Non-pigmented ciliary epithelial cell (primary cell): ENCODE measurements around the gene RABL6.
"Not testable (repeated sequence)": the region's sequence is repeated elsewhere in the genome, so short reads cannot be mapped to it uniquely, and the experiment has no call there.

Source experiments
- DNase-seq: peaks from one replicate; pipeline ENCODE4 v3.0.0-alpha.2; 2010; ENCODE audit warnings: low read depth

Gene RABL6

GRCh38 chr9:136882109-136882946 lies 74.6 kb downstream of the RABL6 start:
- DNase-seq, result peak; percentile 42

GRCh38 chr9:136882947-136883283 lies 75.2 kb downstream of the RABL6 start:
- DNase-seq, result not testable (repeated sequence)

DNA sequence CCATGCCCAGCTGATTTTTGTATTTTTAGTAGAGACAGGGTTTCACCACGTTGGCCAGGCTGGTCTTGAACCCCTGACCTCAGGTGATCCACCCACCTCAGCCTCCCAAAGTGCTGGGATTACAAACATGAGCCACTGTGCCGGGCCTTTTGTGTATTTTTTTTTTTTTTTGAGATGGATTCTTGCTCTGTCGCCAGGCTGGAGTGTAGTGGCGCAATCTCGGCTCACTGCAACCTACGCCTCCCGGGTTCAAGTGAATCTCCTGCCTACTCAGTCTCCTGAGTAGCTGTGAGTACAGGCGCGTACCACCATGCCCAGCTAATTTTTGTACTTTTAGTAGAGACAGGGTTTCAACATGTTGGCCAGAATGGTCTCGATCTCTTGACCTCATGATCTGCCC lies 75.9 kb downstream of the RABL6 start:
- DNase-seq, result not testable (repeated sequence)

DNA sequence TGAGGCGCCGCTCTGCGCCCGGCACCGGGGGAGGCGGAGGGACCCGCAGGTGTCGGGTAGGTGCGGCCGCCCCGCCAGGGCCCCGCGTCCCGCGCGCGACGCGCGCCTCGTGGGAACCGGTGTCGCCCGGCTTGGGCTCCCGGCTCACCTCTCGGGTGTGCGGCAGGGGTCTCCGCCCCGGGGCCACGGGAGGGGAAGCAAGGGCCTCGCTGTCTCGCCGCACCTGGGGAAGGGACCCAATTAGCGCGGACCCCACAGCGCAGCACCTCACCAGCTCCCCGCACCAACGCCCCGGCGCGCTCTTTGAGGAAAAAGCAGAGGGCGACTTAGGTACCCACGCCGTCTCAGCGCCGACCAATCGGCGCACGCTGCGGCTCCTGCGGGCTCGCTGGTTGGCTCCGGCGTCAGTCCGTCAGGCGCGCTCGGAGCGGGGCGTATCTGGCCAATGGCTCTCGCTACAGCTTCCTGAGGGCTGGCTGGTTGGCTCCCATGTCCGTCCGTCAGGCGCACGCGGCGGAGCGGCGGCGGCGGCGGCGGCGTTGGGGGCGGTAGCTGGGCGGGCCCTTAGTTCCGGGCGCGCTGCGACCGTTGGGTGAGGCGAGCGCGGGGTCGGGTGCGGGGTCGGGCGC lies 78.3 kb downstream of the RABL6 start, which contains the start of gene TRAF2:
TSS of gene TRAF2 (plus strand) at position 567 of the 629 bp plus-strand sequence. CDS start 12,225 bp downstream, outside the sequence.
- DNase-seq, result peak; percentile 97

DNA sequence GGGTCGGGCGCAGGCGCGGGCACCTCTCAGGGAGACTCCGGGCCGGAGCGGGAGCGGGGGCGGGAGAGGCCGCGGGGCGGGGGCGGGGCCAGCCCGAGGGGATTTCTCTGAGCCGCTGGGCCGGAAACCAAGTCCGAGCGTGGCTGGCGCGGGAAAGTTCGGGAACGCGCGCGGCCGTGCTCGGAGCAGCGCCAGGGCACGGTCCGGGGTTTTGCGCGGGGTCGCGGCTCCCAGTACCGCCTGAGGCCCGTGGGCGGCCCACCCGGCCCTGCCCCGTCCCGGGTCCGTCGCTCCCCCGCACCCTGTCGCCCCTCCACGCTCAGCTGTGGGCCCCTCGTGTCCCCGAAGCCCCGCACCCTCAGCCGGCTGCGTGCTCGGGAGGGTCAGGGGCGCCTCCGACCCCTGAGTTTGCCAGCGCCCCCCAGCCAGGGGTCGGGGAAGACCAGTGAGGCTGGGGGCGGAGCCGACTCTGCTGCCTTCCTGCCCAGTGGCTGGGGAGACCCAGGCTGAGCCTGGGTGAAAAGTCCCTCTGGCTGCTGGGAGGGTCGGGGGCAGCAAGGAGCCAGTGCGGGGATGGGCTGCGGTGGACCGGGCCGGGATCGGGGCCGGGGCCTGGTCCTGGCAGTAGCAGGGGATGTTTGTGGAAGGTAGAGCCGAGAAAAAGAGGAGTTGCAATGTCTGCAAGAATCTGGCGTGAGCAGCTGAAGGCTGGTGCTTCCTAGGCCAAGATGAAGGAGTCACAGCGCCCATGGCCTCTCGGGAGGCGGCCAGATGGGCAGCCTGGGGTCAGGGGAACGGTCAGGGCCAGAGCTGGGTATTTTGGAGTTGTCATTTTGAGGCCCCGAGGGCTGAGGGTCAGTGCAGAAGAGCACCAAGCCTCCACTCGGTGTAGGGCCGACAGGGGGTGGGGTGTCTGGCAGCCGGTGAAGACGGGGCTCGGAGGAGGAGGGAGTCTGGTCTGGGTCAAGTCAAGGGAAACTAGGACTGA lies 79.2 kb downstream of the RABL6 start:
- DNase-seq, result no peak

- no peak for DNase-seq
Observed at GRCh38 chr9:136888454-136888853, 80.7 kb downstream of the RABL6 start.

GRCh38 chr9:136889858-136890257 lies 82.1 kb downstream of the RABL6 start:
- DNase-seq, result no peak

DNA sequence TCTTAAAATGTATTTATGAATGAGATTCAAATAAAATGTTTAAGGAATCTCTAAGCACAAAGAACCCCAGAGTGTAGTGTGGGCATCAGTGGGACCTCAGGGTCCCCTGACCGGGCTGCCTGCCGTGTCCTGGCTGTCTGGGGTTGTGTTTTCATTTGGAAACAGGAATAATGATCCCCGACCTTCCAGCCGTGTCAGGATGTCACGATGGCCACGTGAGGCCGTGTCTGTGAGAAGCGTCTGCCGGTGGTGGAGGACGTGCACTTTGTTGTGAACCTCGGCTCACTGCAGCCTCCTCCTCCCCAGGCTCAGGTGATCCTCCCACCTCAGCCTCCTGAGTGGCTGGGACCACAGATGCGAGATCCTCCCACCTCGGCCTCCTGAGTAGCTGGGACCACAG lies 82.9 kb downstream of the RABL6 start:
- DNase-seq, result no peak
